ENCODE data around the gene PBX3.

- TF ChIP-seq NFRKB (IDR thresholded peaks at IDR 0.05) (no peak), ZNF282 (IDR thresholded peaks at IDR 0.05; ENCODE audit: partially characterized antibody) (no peak), ZNF407 (CRISPR knock-in tag; IDR thresholded peaks at IDR 0.05; ENCODE audit: not compliant biosample characterization) (no peak), EP300 (IDR thresholded peaks at IDR 0.05; ENCODE audit: low read depth in 2 of 2, low read length in 2 of 2) (no peak), EP300 (CRISPR knock-in tag; IDR thresholded peaks at IDR 0.05; ENCODE audit: borderline replicate concordance) (no peak), ZNF12 (CRISPR knock-in tag; IDR thresholded peaks at IDR 0.05) (no peak), YEATS2 (CRISPR knock-in tag; IDR thresholded peaks at IDR 0.05; ENCODE audit: borderline replicate concordance) (no peak), SMYD3 (CRISPR knock-in tag; IDR thresholded peaks at IDR 0.05) (no peak), ONECUT2 (CRISPR knock-in tag; IDR thresholded peaks at IDR 0.05) (no peak), ZBTB42 (CRISPR knock-in tag; IDR thresholded peaks at IDR 0.05) (no peak), SUZ12 (IDR thresholded peaks at IDR 0.05; ENCODE audit: low read depth, low read length) (no peak)
Measured at GRCh38 chr9:125867751-125868415, 120.7 kb downstream of the PBX3 start.

All from HepG2 (cell line).